ENCODE results near the gene CPE.

- TF ChIP-seq CTCF (IDR thresholded peaks at IDR 0.05) (no peak), POLR2A (IDR thresholded peaks at IDR 0.05) (no peak)
These were observed 24.8 kb downstream of the CPE start for GRCh38 chr4:165403637-165404036.

Data from lower leg skin (tissue), 3 donors.